HG02884 (cell line): Measurements from ENCODE around the gene SLC41A3.
"Not testable (repeated sequence)": the region's sequence is repeated elsewhere in the genome, so short reads cannot be mapped to it uniquely, and the experiment has no call there.

Experiments used
- ATAC-seq: cut with Tn5 transposase; IDR thresholded peaks from one replicate; pipeline ENCODE4 v1.9.1; 2021; ENCODE audit warnings: mild to moderate bottlenecking, moderate library complexity; ENCODE audit not compliant: unreplicated experiment

Gene SLC41A3

DNA sequence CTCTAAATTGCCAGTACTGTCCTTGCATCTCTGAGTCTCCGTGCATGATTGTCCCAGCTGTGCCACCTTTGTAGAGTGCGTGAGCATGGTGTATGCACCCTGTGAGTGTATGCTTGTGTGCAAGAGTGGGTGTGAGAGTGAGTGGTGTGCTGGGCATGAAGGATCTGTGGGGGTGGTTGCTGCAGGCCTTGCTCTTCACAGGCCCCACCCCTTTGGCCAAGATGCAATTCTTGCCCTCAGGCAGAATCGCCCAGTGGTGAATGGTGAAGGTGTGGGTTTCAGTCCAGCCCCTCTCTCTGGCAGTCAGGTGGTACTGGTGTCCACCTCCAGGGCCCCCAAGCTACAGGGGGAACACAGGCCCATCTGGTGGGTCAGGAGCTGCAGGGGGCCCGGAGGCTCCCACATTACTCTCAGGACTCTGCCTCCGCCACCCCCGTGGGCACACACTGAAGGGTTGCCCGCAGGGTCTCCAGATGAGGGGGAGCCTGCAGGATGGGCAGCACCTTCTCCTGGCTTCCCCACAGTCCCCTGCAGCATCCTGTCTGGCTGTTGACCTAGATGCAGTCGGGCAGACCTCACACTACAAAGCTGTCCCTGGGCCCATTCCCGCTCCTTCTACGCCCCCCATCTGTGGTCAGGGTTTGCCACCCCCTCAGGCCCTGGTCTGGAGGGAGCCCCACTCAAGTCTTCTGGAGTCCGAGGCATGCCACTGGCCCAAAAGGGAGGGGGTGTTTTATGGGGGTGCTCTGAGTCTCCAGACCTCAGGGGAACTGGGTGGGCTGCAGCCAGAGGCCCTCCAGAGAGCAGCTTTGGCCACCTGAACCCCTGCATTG lies 123.3 kb downstream of the SLC41A3 start:
- no peak for ATAC-seq

DNA sequence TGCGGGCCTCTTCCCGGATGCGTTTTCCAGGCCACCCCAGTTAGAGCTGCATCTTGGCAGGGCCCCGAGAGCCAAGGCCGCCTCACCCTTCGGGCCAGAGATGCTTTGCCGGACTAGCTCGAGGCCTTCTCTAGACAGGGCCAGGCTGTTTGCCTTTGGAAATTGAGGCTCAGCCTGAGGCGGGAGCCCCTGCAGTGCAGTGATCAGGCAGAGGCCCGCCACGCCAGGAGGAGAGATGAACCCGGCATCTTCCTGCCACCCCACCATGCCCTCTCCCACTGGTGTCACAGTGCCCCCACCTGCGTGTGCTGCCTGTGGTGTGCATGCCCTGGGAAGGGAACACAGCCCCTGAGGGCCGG lies 123.9 kb downstream of the SLC41A3 start:
- no peak for ATAC-seq

DNA sequence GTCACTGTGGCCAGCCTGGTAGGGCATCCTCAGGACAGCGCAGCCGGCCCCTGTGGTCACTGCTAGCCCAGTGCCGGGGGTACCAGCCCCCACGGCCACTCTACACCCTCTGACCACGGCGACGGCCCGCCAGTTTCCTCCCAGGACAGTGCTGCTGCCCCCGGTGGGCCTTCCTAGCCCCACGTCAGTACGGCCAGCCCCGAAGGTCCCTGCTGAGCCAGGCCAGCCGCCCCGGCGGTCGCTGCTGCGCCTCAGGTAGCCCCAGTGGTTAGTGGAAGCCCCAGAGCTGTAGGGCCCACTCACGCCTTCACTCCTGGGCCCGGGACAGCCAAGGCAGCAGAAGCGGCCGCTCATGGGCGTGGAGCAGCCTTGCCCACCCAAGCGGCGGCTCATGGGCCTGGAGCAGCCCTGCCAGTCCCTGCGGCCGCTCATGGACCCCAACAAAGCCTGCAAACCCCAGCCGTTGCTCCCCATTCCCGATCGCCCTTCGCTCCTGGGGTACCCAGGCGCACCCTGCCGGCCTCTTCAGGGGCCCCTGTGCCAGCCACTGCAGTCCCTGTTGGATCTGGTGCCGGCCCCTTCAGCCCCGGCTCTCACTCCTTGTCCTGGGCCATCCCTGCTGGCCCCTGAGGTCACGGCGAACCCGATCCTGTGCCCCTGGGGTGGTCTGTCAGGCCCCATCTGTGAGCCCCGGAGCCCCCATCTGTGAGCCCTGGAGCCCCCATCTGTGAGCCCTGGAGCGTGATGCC lies 124.4 kb downstream of the SLC41A3 start:
- ATAC-seq: no peak

DNA sequence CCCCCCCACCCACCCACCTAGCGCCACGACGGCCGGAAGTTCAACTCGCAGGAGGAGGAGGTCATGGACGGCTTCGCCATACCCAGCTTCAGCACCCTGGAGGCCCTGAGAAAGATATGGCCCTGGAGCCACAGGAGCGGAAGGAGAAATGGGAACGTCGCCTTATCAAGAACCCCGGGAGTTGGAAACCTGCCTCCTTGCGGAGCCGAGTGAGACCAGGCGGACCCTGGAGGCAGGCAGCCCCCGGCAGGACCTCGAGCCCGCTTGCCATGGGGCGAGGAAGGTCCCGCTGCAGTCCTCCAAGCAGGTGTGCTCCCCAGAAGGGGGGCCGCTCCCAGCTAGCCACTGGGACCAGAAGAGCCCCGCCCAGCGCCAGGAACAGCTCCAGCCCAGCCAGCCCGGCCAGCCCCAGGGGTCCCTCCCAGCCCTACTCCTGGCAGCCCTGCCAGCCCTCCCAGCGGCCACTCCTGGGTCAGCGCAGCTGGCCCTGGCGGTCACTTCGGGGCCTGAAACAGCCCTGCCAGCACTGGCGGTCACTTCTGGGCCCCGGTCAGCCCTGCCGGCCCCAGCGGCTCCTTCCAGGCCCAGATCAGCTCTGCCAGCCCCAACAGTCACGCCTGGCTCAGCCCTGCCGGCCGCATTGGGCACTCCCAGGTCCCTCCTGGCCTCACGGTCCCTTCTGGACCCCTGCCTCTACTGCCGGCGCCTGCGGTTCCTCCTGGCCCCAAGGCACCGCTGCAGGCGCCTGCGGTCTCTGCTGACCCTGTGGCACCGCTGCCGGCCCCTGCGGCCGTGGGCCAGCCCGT lies 125.2 kb downstream of the SLC41A3 start:
- ATAC-seq: no peak

DNA sequence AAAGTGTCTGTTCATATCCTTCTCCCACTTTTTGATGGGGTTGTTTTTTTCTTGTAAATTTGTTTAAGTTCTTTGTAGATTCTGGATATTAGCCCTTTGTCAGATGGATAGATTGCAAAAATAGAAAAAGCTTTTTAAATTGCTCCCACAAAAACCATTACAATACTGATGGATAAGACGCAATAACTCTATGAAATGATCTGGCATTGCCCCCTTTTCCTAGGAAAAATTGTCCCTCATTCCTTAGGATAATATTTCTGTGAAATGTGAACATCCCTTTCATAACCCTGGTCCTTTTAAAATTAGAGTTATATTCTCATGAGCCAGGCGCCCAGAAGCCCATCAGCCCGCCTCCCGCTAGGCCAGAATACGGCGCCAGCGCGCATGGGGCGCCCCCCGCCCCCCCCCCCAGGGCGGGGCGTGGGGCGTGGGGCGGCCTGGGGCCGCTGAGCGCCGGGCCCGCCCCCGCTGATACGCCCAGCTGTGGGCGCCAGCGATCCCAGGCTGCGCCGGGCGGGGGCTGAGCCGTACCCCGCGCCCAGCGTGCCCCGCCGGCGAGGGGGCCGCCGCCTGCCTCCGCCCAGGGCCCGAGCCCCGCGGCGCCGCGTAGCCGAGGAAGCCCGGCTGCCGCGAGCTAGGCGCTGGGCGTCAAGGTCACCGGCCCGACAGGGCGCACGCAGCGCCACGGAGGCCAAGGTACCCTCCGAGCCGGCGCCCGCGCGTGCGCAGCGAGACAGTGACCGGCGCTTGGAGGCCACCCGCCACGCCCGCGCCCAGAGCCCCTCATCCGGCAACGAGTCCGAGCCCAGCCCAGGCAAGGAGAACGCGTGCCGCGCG lies 126.0 kb downstream of the SLC41A3 start:
- no peak for ATAC-seq

DNA sequence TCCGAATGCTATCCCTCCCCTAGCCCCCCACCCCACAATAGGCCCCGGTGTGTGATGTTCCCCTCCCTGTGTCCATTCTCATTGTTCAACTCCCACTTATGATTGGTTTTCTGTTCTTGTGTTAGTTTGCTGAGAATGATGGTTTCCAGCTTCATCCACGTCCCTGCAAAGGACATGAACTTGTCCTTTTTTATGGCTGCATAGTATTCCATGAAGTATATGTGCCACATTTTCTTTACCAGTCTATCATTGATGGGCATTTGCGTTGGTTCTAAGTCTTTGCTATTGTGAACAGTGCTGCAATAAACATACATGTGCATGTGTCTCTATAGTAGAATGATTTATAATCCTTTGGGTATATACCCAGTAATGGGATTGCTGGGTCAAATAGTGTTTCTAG lies 126.9 kb downstream of the SLC41A3 start:
- ATAC-seq: not testable (repeated sequence)
